ENCODE data around the gene MAB21L3.
"Not testable (repeated sequence)": the region's sequence is repeated elsewhere in the genome, so short reads cannot be mapped to it uniquely, and the experiment has no call there.

Gene MAB21L3

GRCh38 chr1:116138277-116138792 is 27.1 kb downstream of the MAB21L3 start:
- DNase-seq (ENCODE audit: low spot score) = no peak

- DNase-seq (ENCODE audit: low spot score) = no peak
Measured at GRCh38 chr1:116139592-116140134, 28.5 kb downstream of the MAB21L3 start.

GRCh38 chr1:116144151-116144550 is 33.0 kb downstream of the MAB21L3 start:
- DNase-seq (ENCODE audit: low spot score) = no peak

GRCh38 chr1:116146447-116147113 is 35.4 kb downstream of the MAB21L3 start:
- DNase-seq (ENCODE audit: low spot score) = not testable (repeated sequence)

GRCh38 chr1:116147114-116147510 is 35.9 kb downstream of the MAB21L3 start:
- DNase-seq (ENCODE audit: low spot score) = no peak

GRCh38 chr1:116147972-116148371 is 36.8 kb downstream of the MAB21L3 start:
- DNase-seq (ENCODE audit: low spot score) = no peak

- DNase-seq (ENCODE audit: low spot score) = no peak
Measured at GRCh38 chr1:116148967-116149366, 37.8 kb downstream of the MAB21L3 start.

- no peak for DNase-seq (ENCODE audit: low spot score)
Measured at GRCh38 chr1:116150368-116150767, 39.2 kb downstream of the MAB21L3 start.

- DNase-seq (ENCODE audit: low spot score) = peak; percentile 96
Measured at GRCh38 chr1:116151739-116152576, 40.8 kb downstream of the MAB21L3 start.

GRCh38 chr1:116152577-116152943 is 41.4 kb downstream of the MAB21L3 start:
- no peak for DNase-seq (ENCODE audit: low spot score)

- no peak for DNase-seq (ENCODE audit: low spot score)
Measured at GRCh38 chr1:116152950-116153691, 41.9 kb downstream of the MAB21L3 start.

GRCh38 chr1:116153692-116154031 is 42.5 kb downstream of the MAB21L3 start:
- DNase-seq (ENCODE audit: low spot score) = no peak

GRCh38 chr1:116154536-116154935 is 43.3 kb downstream of the MAB21L3 start:
- DNase-seq (ENCODE audit: low spot score) = no peak

- DNase-seq (ENCODE audit: low spot score) = no peak
Measured at GRCh38 chr1:116157096-116157495, 45.9 kb downstream of the MAB21L3 start.

GRCh38 chr1:116159177-116159576 is 48.0 kb downstream of the MAB21L3 start:
- no peak for DNase-seq (ENCODE audit: low spot score)

GRCh38 chr1:116159611-116160010 is 48.4 kb downstream of the MAB21L3 start:
- no peak for DNase-seq (ENCODE audit: low spot score)

- DNase-seq (ENCODE audit: low spot score) = no peak
Measured at GRCh38 chr1:116161390-116161789, 50.2 kb downstream of the MAB21L3 start.

GRCh38 chr1:116161877-116162390 is 50.7 kb downstream of the MAB21L3 start:
- no peak for DNase-seq (ENCODE audit: low spot score)

- no peak for DNase-seq (ENCODE audit: low spot score)
Measured at GRCh38 chr1:116163533-116163932, 52.3 kb downstream of the MAB21L3 start.

GRCh38 chr1:116164150-116164549 is 53.0 kb downstream of the MAB21L3 start:
- no peak for DNase-seq (ENCODE audit: low spot score)

- DNase-seq (ENCODE audit: low spot score) = no peak
Measured at GRCh38 chr1:116164604-116165368, 53.6 kb downstream of the MAB21L3 start.
